Panc1 (cell line): Measurements from ENCODE around the gene ACACB. TPM values are rescaled to one million over a fixed set of nuclear protein-coding genes. Genes with fewer than 3 reads are reported as not detected.

ENCODE experiments used
- ATAC-seq: fragments of 200-7000 bp; cut with Tn5 transposase; 2 replicates; pipeline ENCODE4 v1.9.1; 2020; ENCODE audit warnings: mild to moderate bottlenecking, moderate library complexity
- BruUV-seq: library from RNA; stranded (reverse); fragments of 400-500 nt; replicated peaks from 2 replicates; lab custom pipeline; 2021; lab: Mats Ljungman, UMichigan
- CTCF ChIA-PET: fragments of 300-600 bp; sonication (Branson Sonifier 250); formaldehyde crosslinking; loops from one replicate; lab custom pipeline; 2022; ENCODE audit warnings: antibody characterized with exemption; lab: Charles Lee
- POLR2A ChIA-PET: fragments of 300-600 bp; sonication (Branson Sonifier 250); formaldehyde crosslinking; loops from one replicate; lab custom pipeline; 2022; ENCODE audit warnings: antibody characterized with exemption; lab: Charles Lee
- DNase-seq: peaks from one replicate; pipeline ENCODE4 v3.0.0-alpha.2; 2010; ENCODE audit warnings: low read depth, low spot score
- H3K27ac ChIP-seq: 2 replicates; pipeline ENCODE4 v1.5.1; 2011; ENCODE audit warnings: mild to moderate bottlenecking, low read length, inconsistent platforms
- H3K27me3 ChIP-seq: fragments of 200-500 bp; sonication (Bioruptor generic); 2 replicates; pipeline ENCODE4 v1.6.0; 2014; ENCODE audit warnings: low read length, inconsistent platforms; ENCODE audit not compliant: control insufficient read depth, insufficient read depth
- H3K36me3 ChIP-seq: fragments of 200-500 bp; sonication (Bioruptor generic); 2 replicates; pipeline ENCODE4 v1.5.1; 2014; ENCODE audit warnings: inconsistent platforms, mild to moderate bottlenecking, low read length, moderate library complexity; ENCODE audit not compliant: control insufficient read depth, insufficient read depth
- H3K4me1 ChIP-seq: 2 replicates; pipeline ENCODE4 v1.5.1; 2011; ENCODE audit warnings: inconsistent platforms, mild to moderate bottlenecking, low read length, moderate library complexity; ENCODE audit not compliant: control insufficient read depth, insufficient read depth
- H3K4me3 ChIP-seq, 2 experiments: 2 replicates each; pipeline ENCODE4 v1.5.1; 2011 to 2012; ENCODE audit warnings: low read depth in 2 of 2, low read length in 2 of 2, mild to moderate bottlenecking in 2 of 2, inconsistent platforms in 1 of 2, moderate library complexity in 1 of 2
- H3K9me3 ChIP-seq: fragments of 200-500 bp; sonication (Bioruptor generic); 2 replicates; pipeline ENCODE4 v1.5.1; 2014; ENCODE audit warnings: low read depth, mild to moderate bottlenecking, inconsistent platforms, low read length, moderate library complexity; ENCODE audit not compliant: control insufficient read depth, insufficient read depth
- CTCF ChIP-seq: fragments of 450-650 bp; IDR thresholded peaks from 2 replicates; pipeline ENCODE4 v1.5.1; 2017; ENCODE audit warnings: mild to moderate bottlenecking
- POLR2AphosphoS5 ChIP-seq: IDR thresholded peaks from 2 replicates; pipeline ENCODE4 v1.6.1; 2012; ENCODE audit warnings: mild to moderate bottlenecking, low read depth, low read length, moderate library complexity
- REST ChIP-seq, 2 experiments: IDR thresholded peaks; 2 replicates each; pipeline ENCODE4 v1.6.1; 2011 to 2012; ENCODE audit warnings: low read depth in 2 of 2, control low read depth in 1 of 2, low read length in 1 of 2, mild to moderate bottlenecking in 1 of 2, moderate library complexity in 1 of 2; ENCODE audit not compliant: insufficient read depth in 1 of 2
- SIN3A ChIP-seq: IDR thresholded peaks from 2 replicates; pipeline ENCODE4 v1.6.1; 2012; ENCODE audit warnings: low read depth, mild to moderate bottlenecking, low read length, moderate library complexity, borderline replicate concordance; ENCODE audit not compliant: insufficient read depth
- TCF7L2 ChIP-seq: IDR thresholded peaks from 2 replicates; pipeline ENCODE4 v1.6.1; 2011; ENCODE audit warnings: mild to moderate bottlenecking, low read depth, low read length, inconsistent platforms
- in situ Hi-C: cut with HindIII; loops from 2 replicates; pipeline ENCODE4 v1.10.0; 2016; ENCODE audit warnings: low sequenced_read_pairs, low pct_unique_long_range_greater_than_20kb
- intact Hi-C: fragments of 100-400 bp; cut with micrococcal nuclease; formaldehyde crosslinking; loops from one replicate; pipeline ENCODE4 v1.10.0; 2022; ENCODE audit not compliant: unreplicated experiment
- total RNA-seq: library from RNA; stranded (reverse); gene quantifications from one replicate; pipeline ENCODE4 v1.2.1, GENCODE V29; 2021; ENCODE audit not compliant: unreplicated experiment

Gene ACACB
- total RNA-seq, 1 experiment from 2014 or later, result 12.3 TPM

- Histone ChIP-seq H3K27ac (no peak overlapping the region), H3K9me3 (no peaks in the 10 kb centered on the region), H3K36me3 (no peaks in the 10 kb centered on the region), H3K27me3 (no peaks in the 10 kb centered on the region), H3K4me3 (no peak overlapping the region), H3K4me1 (no peaks in the 10 kb centered on the region)
- ChIA-PET CTCF (no interaction called here), POLR2A (no interaction called here)
- in situ Hi-C loops (no loop called here), intact Hi-C loops (no loop called here)
- no peak for DNase-seq
- TF ChIP-seq REST (IDR thresholded peaks at IDR 0.05; ENCODE audit: insufficient read depth in 1 of 2, low read depth in 2 of 2, low read length in 1 of 2) (no peak), CTCF (no peak), TCF7L2 (no peak), SIN3A (no peak), POLR2AphosphoS5 (no peak)
- no peak for ATAC-seq
- no TSS peak for BruUV-seq
These were observed 80.9 kb downstream of the ACACB start for GRCh38 chr12:109197327-109197726.

GRCh38 chr12:109199324-109199723, 82.9 kb downstream of the ACACB start:
- intact Hi-C loops (no loop called here), in situ Hi-C loops (no loop called here)
- no peak overlapping the region for H3K4me3 ChIP-seq
- no peak for ATAC-seq
- no peaks in the 10 kb centered on the region for H3K27me3 ChIP-seq
- no peak for DNase-seq
- TF ChIP-seq TCF7L2 (no peak), CTCF (no peak), REST (IDR thresholded peaks at IDR 0.05; ENCODE audit: insufficient read depth in 1 of 2, low read depth in 2 of 2, low read length in 1 of 2) (no peak), POLR2AphosphoS5 (no peak), SIN3A (no peak)
- ChIA-PET CTCF (no interaction called here), POLR2A (no interaction called here)
- H3K9me3 ChIP-seq, result no peaks in the 10 kb centered on the region
- H3K36me3 ChIP-seq, result no peaks in the 10 kb centered on the region
- no peaks in the 10 kb centered on the region for H3K4me1 ChIP-seq
- no peak overlapping the region for H3K27ac ChIP-seq
- no TSS peak for BruUV-seq
